ENCODE results near the gene LRRC45. TPM values are rescaled to one million over a fixed set of nuclear protein-coding genes. Genes with fewer than 3 reads are reported as not detected.

Gene LRRC45
- total and polyA plus RNA-seq, 2 donors (not counting 1 experiment from before 2014, with no cell fraction given), result 2.3 to 9.9 TPM

DNA sequence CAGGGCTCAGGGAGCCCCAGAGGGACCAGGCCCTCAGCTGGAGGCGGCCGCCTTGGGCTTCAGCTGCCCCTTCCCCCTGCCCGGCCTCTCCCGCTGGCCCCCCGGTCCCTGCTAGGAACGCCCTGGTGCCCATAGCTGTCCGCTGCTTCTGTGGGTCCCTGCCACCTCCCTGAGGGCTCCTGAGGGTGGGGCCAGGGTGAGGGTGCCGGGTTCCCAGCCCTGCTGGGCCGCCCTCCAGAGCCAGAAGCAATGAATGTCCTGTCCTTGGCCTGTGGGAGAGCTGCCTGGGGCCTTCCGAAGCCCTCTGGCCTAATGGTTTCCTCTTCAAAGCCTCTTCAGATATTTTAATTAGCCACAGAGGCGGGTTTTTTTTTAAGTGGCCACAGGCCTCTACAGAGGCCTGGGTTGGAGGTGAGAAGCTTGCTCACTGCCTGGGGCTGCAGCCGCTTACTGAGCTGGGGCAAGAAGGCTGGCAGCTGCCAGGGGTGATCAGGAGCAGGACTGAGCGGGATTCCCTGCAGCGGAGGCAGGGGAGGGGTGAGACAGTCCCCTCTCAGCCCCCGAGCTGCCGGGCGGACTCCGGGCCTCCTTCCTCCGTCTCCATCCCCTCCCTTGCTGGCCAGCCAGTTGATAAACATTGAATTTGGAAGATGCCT, 10.3 kb upstream of the LRRC45 start:
- Histone ChIP-seq H3K4me2 (ENCODE audit: extremely low read depth, insufficient read depth, low read length) (no peak overlapping the region), H3K9me3 (ENCODE audit: control insufficient read depth, insufficient read depth, low read depth, low read length) (no peaks in the 10 kb centered on the region), H3K79me2 (ENCODE audit: control insufficient read depth, insufficient read depth, low read length) (no peaks in the 10 kb centered on the region), H3K4me3 (replicated peaks in 1 of 4; ENCODE audit: control extremely low read depth in 1 of 4, insufficient read depth in 1 of 4, low read depth in 3 of 4, low read length in 4 of 4) (no peak overlapping the region), H3K9ac (ENCODE audit: insufficient read depth, low read length) (no peak overlapping the region), H2AFZ (ENCODE audit: low read length) (no peak overlapping the region), H3K27me3 (ENCODE audit: control insufficient read depth, insufficient read depth, low read length) (no peaks in the 10 kb centered on the region), H3K4me1 (ENCODE audit: control insufficient read depth, extremely low read depth, insufficient read depth, low read length) (no peaks in the 10 kb centered on the region), H4K20me1 (ENCODE audit: control insufficient read depth, extremely low read depth, insufficient read depth, low read length) (no peaks in the 10 kb centered on the region), H3K27ac (ENCODE audit: insufficient read depth, low read length) (peak overlapping the region; percentile 38), H3K36me3 (ENCODE audit: control insufficient read depth, insufficient read depth, low read length) (peaks cover 2% of the 10 kb centered on the region)
- TF ChIP-seq, protein P1, sequence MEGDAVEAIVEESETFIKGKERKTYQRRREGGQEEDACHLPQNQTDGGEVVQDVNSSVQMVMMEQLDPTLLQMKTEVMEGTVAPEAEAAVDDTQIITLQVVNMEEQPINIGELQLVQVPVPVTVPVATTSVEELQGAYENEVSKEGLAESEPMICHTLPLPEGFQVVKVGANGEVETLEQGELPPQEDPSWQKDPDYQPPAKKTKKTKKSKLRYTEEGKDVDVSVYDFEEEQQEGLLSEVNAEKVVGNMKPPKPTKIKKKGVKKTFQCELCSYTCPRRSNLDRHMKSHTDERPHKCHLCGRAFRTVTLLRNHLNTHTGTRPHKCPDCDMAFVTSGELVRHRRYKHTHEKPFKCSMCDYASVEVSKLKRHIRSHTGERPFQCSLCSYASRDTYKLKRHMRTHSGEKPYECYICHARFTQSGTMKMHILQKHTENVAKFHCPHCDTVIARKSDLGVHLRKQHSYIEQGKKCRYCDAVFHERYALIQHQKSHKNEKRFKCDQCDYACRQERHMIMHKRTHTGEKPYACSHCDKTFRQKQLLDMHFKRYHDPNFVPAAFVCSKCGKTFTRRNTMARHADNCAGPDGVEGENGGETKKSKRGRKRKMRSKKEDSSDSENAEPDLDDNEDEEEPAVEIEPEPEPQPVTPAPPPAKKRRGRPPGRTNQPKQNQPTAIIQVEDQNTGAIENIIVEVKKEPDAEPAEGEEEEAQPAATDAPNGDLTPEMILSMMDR (conservative IDR thresholded peaks at IDR 0.05 in 1 of 2, IDR thresholded peaks at IDR 0.05 in 1 of 2; ENCODE audit: low read depth in 1 of 2, low read length in 2 of 2), result no peak
- no peak for TF ChIP-seq EZH2 (IDR thresholded peaks at IDR 0.05; ENCODE audit: low read length, missing control alignments)
- peak in 1 of 2 donors; percentile 9 for DNase-seq (ENCODE audit: low read depth in 2 of 2)

DNA sequence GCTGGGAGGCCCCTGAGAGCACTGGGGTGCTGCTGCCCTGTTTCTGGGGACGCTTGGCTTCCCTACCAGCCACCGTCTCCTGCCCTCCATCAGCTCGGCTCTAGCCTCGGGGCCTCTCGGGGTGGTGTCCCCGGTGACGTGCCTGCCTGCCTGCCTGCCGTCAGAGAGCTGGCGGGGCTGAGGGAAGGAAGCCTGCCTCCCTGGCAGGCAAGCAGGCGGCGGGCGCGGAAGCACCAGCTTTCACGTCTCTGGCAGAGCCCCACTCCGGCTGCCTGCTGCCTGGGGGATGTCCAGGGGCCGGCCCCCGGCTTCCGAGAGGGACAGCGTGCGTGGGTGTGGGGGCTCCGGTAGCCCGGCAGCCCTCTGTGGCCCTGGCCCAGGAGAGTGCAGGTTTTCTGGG, 9.8 kb upstream of the LRRC45 start:
- H3K4me3 ChIP-seq (replicated peaks in 1 of 4; ENCODE audit: control extremely low read depth in 1 of 4, insufficient read depth in 1 of 4, low read depth in 3 of 4, low read length in 4 of 4), result no peak overlapping the region
- H3K4me2 ChIP-seq (ENCODE audit: extremely low read depth, insufficient read depth, low read length), result no peak overlapping the region
- no peaks in the 10 kb centered on the region for H3K27me3 ChIP-seq (ENCODE audit: control insufficient read depth, insufficient read depth, low read length)
- peaks cover 2% of the 10 kb centered on the region for H3K36me3 ChIP-seq (ENCODE audit: control insufficient read depth, insufficient read depth, low read length)
- peak in 1 of 2 donors; percentile 36 for DNase-seq (ENCODE audit: low read depth in 2 of 2)
- H3K27ac ChIP-seq (ENCODE audit: insufficient read depth, low read length), result peak overlapping the region; percentile 38
- H3K9ac ChIP-seq (ENCODE audit: insufficient read depth, low read length), result no peak overlapping the region
- H3K4me1 ChIP-seq (ENCODE audit: control insufficient read depth, extremely low read depth, insufficient read depth, low read length), result no peaks in the 10 kb centered on the region
- H4K20me1 ChIP-seq (ENCODE audit: control insufficient read depth, extremely low read depth, insufficient read depth, low read length), result no peaks in the 10 kb centered on the region
- no peaks in the 10 kb centered on the region for H3K9me3 ChIP-seq (ENCODE audit: control insufficient read depth, insufficient read depth, low read depth, low read length)
- H3K79me2 ChIP-seq (ENCODE audit: control insufficient read depth, insufficient read depth, low read length), result no peaks in the 10 kb centered on the region
- TF ChIP-seq, protein P1 (conservative IDR thresholded peaks at IDR 0.05 in 1 of 2, IDR thresholded peaks at IDR 0.05 in 1 of 2; ENCODE audit: low read depth in 1 of 2, low read length in 2 of 2), result no peak
- TF ChIP-seq EZH2 (IDR thresholded peaks at IDR 0.05; ENCODE audit: low read length, missing control alignments), result no peak
- no peak overlapping the region for H2AFZ ChIP-seq (ENCODE audit: low read length)

DNA sequence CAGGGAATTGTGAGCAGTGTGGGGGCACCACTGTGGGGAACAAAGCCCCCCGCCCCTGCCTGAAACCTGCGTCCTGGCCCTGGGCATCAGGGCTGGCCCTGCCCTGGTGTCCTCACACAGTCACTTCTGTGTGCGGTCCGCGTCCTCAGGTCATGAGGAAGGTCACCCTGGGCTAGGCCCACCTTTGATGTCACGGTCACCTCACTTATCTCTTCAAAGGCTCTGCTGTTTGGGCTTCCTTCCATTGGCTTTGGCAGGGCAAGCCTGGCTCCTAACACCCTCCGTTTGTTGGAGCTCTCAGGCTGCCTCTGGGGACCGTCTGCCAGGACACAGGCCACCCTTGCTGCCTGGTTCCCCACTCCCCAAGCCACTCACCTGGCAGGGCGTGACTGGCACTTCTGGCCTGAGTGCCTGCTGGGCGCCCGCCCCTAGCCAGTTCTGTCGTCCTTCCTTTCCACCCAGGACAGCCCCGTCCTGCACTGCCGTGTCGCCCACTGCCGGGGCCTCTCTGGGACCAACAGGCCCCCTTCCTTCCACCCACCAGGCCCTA, 9.3 kb upstream of the LRRC45 start:
- no peaks in the 10 kb centered on the region for H3K27me3 ChIP-seq (ENCODE audit: control insufficient read depth, insufficient read depth, low read length)
- H3K4me1 ChIP-seq (ENCODE audit: control insufficient read depth, extremely low read depth, insufficient read depth, low read length), result no peaks in the 10 kb centered on the region
- H3K27ac ChIP-seq (ENCODE audit: insufficient read depth, low read length), result no peak overlapping the region
- no peak for TF ChIP-seq EZH2 (IDR thresholded peaks at IDR 0.05; ENCODE audit: low read length, missing control alignments)
- TF ChIP-seq, protein P1 (conservative IDR thresholded peaks at IDR 0.05 in 1 of 2, IDR thresholded peaks at IDR 0.05 in 1 of 2; ENCODE audit: low read depth in 1 of 2, low read length in 2 of 2), result no peak
- H2AFZ ChIP-seq (ENCODE audit: low read length), result no peak overlapping the region
- no peaks in the 10 kb centered on the region for H3K9me3 ChIP-seq (ENCODE audit: control insufficient read depth, insufficient read depth, low read depth, low read length)
- H3K4me2 ChIP-seq (ENCODE audit: extremely low read depth, insufficient read depth, low read length), result no peak overlapping the region
- peak overlapping the region; percentile 7 for H3K9ac ChIP-seq (ENCODE audit: insufficient read depth, low read length)
- H3K79me2 ChIP-seq (ENCODE audit: control insufficient read depth, insufficient read depth, low read length), result no peaks in the 10 kb centered on the region
- H4K20me1 ChIP-seq (ENCODE audit: control insufficient read depth, extremely low read depth, insufficient read depth, low read length), result no peaks in the 10 kb centered on the region
- DNase-seq (ENCODE audit: low read depth in 2 of 2), result no peak
- H3K36me3 ChIP-seq (ENCODE audit: control insufficient read depth, insufficient read depth, low read length), result peaks cover 3% of the 10 kb centered on the region
- no peak overlapping the region for H3K4me3 ChIP-seq (replicated peaks in 1 of 4; ENCODE audit: control extremely low read depth in 1 of 4, insufficient read depth in 1 of 4, low read depth in 3 of 4, low read length in 4 of 4)
